Skeletal muscle tissue (tissue), 2 donors: ENCODE measurements around the gene MAP3K2. TPM values are rescaled to one million over a fixed set of nuclear protein-coding genes. Genes with fewer than 3 reads are reported as not detected.

Experiments
- small RNA-seq: library from RNA; depleted of rRNA; stranded (forward); fragments of <200 nt; gene quantifications from one replicate; pipeline ENCODE3, GENCODE V24; 2014
- total RNA-seq: library from RNA; depleted of rRNA; stranded (reverse); fragments of >200 nt; gene quantifications from one replicate; pipeline ENCODE4 v1.2.3, GENCODE V29; 2014

MAP3K2 gene
- total RNA-seq, 1 donor from 2014 or later = 21.9 TPM

Small RNA genes within 50 kb of the gene (small RNA-seq; reads per million reads assigned to genes)
- gene MIR4783 (not detected), gene RNU6-1147P (not detected)

Other genes with a start within 250 kb of the MAP3K2 start
- 2.6 TPM for gene CYP27C1, start 167.7 kb downstream of the MAP3K2 start, total RNA-seq
- gene ERCC3, start 93.8 kb downstream of the MAP3K2 start, total RNA-seq = 28.7 TPM
- gene PROC, start 30.5 kb upstream of the MAP3K2 start, total RNA-seq = not detected
- 24.5 TPM for gene IWS1, start 138.5 kb upstream of the MAP3K2 start, total RNA-seq
- gene MYO7B, start 147.7 kb upstream of the MAP3K2 start, total RNA-seq = 1.0 TPM